PC-3 (cell line): ENCODE results near the gene DSG2. TPM values are rescaled to one million over a fixed set of nuclear protein-coding genes. Genes with fewer than 3 reads are reported as not detected.
A peak's percentile ranks its signal among the peaks of the same experiment; 100 is the strongest.

Source experiments
- ATAC-seq: fragments of 200-7000 bp; cut with Tn5 transposase; 2 replicates; pipeline ENCODE4 v1.9.1; 2020; ENCODE audit warnings: mild to moderate bottlenecking, moderate library complexity
- BruUV-seq: library from RNA; stranded (reverse); fragments of 400-500 nt; replicated peaks from 2 replicates; lab custom pipeline; 2021; lab: Mats Ljungman, UMichigan
- CTCF ChIA-PET: fragments of 300-600 bp; sonication (Branson Sonifier 250); formaldehyde crosslinking; loops from one replicate; lab custom pipeline; 2022; ENCODE audit warnings: antibody characterized with exemption; lab: Charles Lee
- POLR2A ChIA-PET: fragments of 300-600 bp; sonication (Branson Sonifier 250); formaldehyde crosslinking; loops from one replicate; lab custom pipeline; 2022; ENCODE audit warnings: antibody characterized with exemption; ENCODE audit not compliant: unreplicated experiment; lab: Charles Lee
- DNase-seq: peaks from one replicate; pipeline ENCODE4 v3.0.0-alpha.2; 2015
- H2AFZ ChIP-seq: fragments of 300-600 bp; sonication (generic); 2 replicates; pipeline ENCODE4 v1.6.0; 2016; ENCODE audit warnings: antibody characterized with exemption, low read length
- H3F3A ChIP-seq: fragments of 300-600 bp; sonication (generic); one replicate; pipeline ENCODE4 v1.6.0; 2017; ENCODE audit warnings: antibody characterized with exemption, low read length, control low read depth, mild to moderate bottlenecking; ENCODE audit not compliant: unreplicated experiment
- H3K27ac ChIP-seq: fragments of 300-600 bp; sonication (generic); 2 replicates; pipeline ENCODE4 v1.5.1; 2016; ENCODE audit warnings: mild to moderate bottlenecking, low read length
- H3K27me3 ChIP-seq: fragments of 300-600 bp; sonication (generic); 2 replicates; pipeline ENCODE4 v1.6.1; 2016; ENCODE audit warnings: low read length, mixed read lengths
- H3K36me3 ChIP-seq: fragments of 300-600 bp; sonication (generic); 2 replicates; pipeline ENCODE4 v1.6.1; 2016; ENCODE audit warnings: low read depth, mixed run types, low read length, mixed read lengths
- H3K4me1 ChIP-seq: fragments of 300-600 bp; sonication (generic); 2 replicates; pipeline ENCODE4 v1.5.1; 2016; ENCODE audit warnings: low read length; ENCODE audit not compliant: insufficient read depth
- H3K4me2 ChIP-seq: fragments of 300-600 bp; sonication (generic); 2 replicates; pipeline ENCODE4 v1.6.0; 2016; ENCODE audit warnings: low read length
- H3K4me3 ChIP-seq: fragments of 300-600 bp; sonication (generic); 2 replicates; pipeline ENCODE4 v1.5.1; 2016; ENCODE audit warnings: mild to moderate bottlenecking, low read length, mixed read lengths
- H3K79me2 ChIP-seq: fragments of 300-600 bp; sonication (generic); 2 replicates; pipeline ENCODE4 v1.6.1; 2017; ENCODE audit warnings: low read length, mixed read lengths
- H3K9ac ChIP-seq: fragments of 300-600 bp; sonication (generic); 2 replicates; pipeline ENCODE4 v1.6.0; 2016; ENCODE audit warnings: mild to moderate bottlenecking, low read length
- H3K9me2 ChIP-seq: fragments of 300-600 bp; sonication (generic); replicated peaks from 2 replicates; pipeline ENCODE4 v1.6.1; 2016; ENCODE audit warnings: mixed run types, low read length, mixed read lengths
- H3K9me3 ChIP-seq: fragments of 300-600 bp; sonication (generic); 2 replicates; pipeline ENCODE4 v1.6.1; 2016; ENCODE audit warnings: low read length, mixed read lengths
- H4K20me1 ChIP-seq: fragments of 300-600 bp; sonication (generic); 2 replicates; pipeline ENCODE4 v1.6.1; 2016; ENCODE audit warnings: low read length, mixed read lengths
- CTCF ChIP-seq: fragments of 300-600 bp; sonication (generic); conservative IDR thresholded peaks from 2 replicates; pipeline ENCODE4 v1.5.1; 2017; ENCODE audit warnings: antibody characterized with exemption, low read depth, mild to moderate bottlenecking, low read length
- EZH2 ChIP-seq: fragments of 300-600 bp; sonication (generic); IDR thresholded peaks from one replicate; pipeline ENCODE4 v1.6.1; 2017; ENCODE audit warnings: antibody characterized with exemption, mild to moderate bottlenecking, low read length; ENCODE audit not compliant: unreplicated experiment
- EZH2phosphoT487 ChIP-seq: fragments of 300-600 bp; sonication (generic); IDR thresholded peaks from 2 replicates; pipeline ENCODE4 v1.6.1; 2018; ENCODE audit warnings: mild to moderate bottlenecking, antibody characterized with exemption, low read length, borderline replicate concordance
- intact Hi-C: fragments of 100-400 bp; cut with micrococcal nuclease; formaldehyde crosslinking; loops from 2 replicates; pipeline ENCODE4 v1.9.0; 2023
- total RNA-seq: library from RNA; depleted of rRNA; stranded (reverse); fragments of >200 nt; gene quantifications from 2 replicates; pipeline ENCODE4 v1.2.3, GENCODE V29; 2014

Gene DSG2
- total RNA-seq, 1 experiment from 2014 or later = 17.2 TPM

DNA sequence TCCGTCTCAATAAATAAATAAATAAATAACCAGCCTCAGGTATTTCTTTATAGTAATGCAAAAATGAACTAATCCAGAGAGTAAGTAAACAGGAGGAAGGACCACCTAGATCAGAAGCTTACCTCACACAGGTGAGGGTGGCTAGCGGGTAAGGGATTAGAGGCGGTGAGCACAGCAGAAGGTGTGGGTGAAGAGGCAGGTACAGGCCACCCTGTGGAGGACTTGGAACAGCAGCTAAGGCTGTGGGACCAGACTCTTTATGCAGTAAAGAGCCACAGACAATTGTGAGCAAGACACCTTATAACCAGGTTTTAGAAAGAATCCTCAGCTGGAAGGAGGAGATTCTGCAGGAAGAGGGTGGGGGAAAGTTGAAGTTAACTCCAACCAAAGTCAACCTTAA is 59.5 kb downstream of the DSG2 start:
- no TSS peak for BruUV-seq
- no peaks in the 10 kb centered on the region for H4K20me1 ChIP-seq
- no peak overlapping the region for H3K9ac ChIP-seq
- no peak overlapping the region for H3K4me3 ChIP-seq
- H3K4me2 ChIP-seq = no peak overlapping the region
- no peaks in the 10 kb centered on the region for H3K79me2 ChIP-seq
- no peaks in the 10 kb centered on the region for H3K36me3 ChIP-seq
- no peaks in the 10 kb centered on the region for H3F3A ChIP-seq
- peak; percentile 1 for DNase-seq
- H3K4me1 ChIP-seq = peaks cover 7% of the 10 kb centered on the region; the same call in 1 of the 2 replicates
- H3K9me2 ChIP-seq = no peaks in the 10 kb centered on the region
- CTCF ChIA-PET = interaction anchor here (0.6 kb wide), 1 partner anchor 178 kb away, joined by 3 read pairs; no protein-coding TSS in a partner anchor
- H3K27ac ChIP-seq = no peak overlapping the region
- intact Hi-C loops = loop anchor here (2.0 kb wide), 1 partner anchor 129 kb away; no protein-coding TSS in a partner anchor
- H3K9me3 ChIP-seq = no peaks in the 10 kb centered on the region
- no peaks in the 10 kb centered on the region for H3K27me3 ChIP-seq
- POLR2A ChIA-PET = no interaction called here
- no peak overlapping the region for H2AFZ ChIP-seq
- ATAC-seq = no peak
- TF ChIP-seq EZH2phosphoT487 (no peak), CTCF (no peak), EZH2 (no peak)

GRCh38 chr18:31558567-31558966 is 60.6 kb downstream of the DSG2 start:
- no peaks in the 10 kb centered on the region for H3F3A ChIP-seq
- no peaks in the 10 kb centered on the region for H3K9me3 ChIP-seq
- peaks cover 7% of the 10 kb centered on the region; the same call in 1 of the 2 replicates for H3K4me1 ChIP-seq
- no peaks in the 10 kb centered on the region for H3K9me2 ChIP-seq
- H4K20me1 ChIP-seq = no peaks in the 10 kb centered on the region
- intact Hi-C loops = no loop called here
- no peaks in the 10 kb centered on the region for H3K79me2 ChIP-seq
- no peak overlapping the region for H2AFZ ChIP-seq
- H3K4me3 ChIP-seq = no peak overlapping the region
- H3K36me3 ChIP-seq = no peaks in the 10 kb centered on the region
- H3K4me2 ChIP-seq = no peak overlapping the region
- POLR2A ChIA-PET = no interaction called here
- H3K27me3 ChIP-seq = no peaks in the 10 kb centered on the region
- no peak for ATAC-seq
- TF ChIP-seq EZH2phosphoT487 (no peak), EZH2 (no peak), CTCF (no peak)
- no peak overlapping the region for H3K27ac ChIP-seq
- BruUV-seq = no TSS peak
- DNase-seq = no peak
- CTCF ChIA-PET = no interaction called here
- H3K9ac ChIP-seq = no peak overlapping the region

- H3K9me3 ChIP-seq = no peaks in the 10 kb centered on the region
- no peak overlapping the region for H3K4me3 ChIP-seq
- no peaks in the 10 kb centered on the region for H3K27me3 ChIP-seq
- H3K36me3 ChIP-seq = no peaks in the 10 kb centered on the region
- CTCF ChIA-PET = interaction anchor here (0.7 kb wide), 2 partner anchors 35 to 67 kb away, joined by 4 read pairs; no protein-coding TSS in a partner anchor
- BruUV-seq = no TSS peak
- H3K9me2 ChIP-seq = no peaks in the 10 kb centered on the region
- no peak overlapping the region for H3K27ac ChIP-seq
- DNase-seq (no peak), ATAC-seq (no peak)
- no peak overlapping the region for H2AFZ ChIP-seq
- H3K79me2 ChIP-seq = no peaks in the 10 kb centered on the region
- H4K20me1 ChIP-seq = no peaks in the 10 kb centered on the region
- TF ChIP-seq EZH2phosphoT487 = no peak
- TF ChIP-seq CTCF = no peak
- TF ChIP-seq EZH2 = no peak
- H3K4me1 ChIP-seq = no peaks in the 10 kb centered on the region
- intact Hi-C loops = no loop called here
- H3F3A ChIP-seq = no peaks in the 10 kb centered on the region
- no peak overlapping the region for H3K4me2 ChIP-seq
- POLR2A ChIA-PET = no interaction called here
- H3K9ac ChIP-seq = no peak overlapping the region
These were observed 64.7 kb downstream of the DSG2 start for GRCh38 chr18:31562726-31563125.
